CD4-positive, alpha-beta T cell treated with Interleukin-2 at 100 ng/mL for 4 hours (primary cell): ENCODE measurements around the gene ABHD17A.
"Not testable (repeated sequence)": the region's sequence is repeated elsewhere in the genome, so short reads cannot be mapped to it uniquely, and the experiment has no call there.

Source experiments
- DNase-seq: peaks from one replicate; pipeline ENCODE4 v3.0.0-alpha.2; 2020; ENCODE audit warnings: low spot score

The ABHD17A gene

GRCh38 chr19:1910177-1910576 lies 24.9 kb upstream of the ABHD17A start:
- no peak for DNase-seq

GRCh38 chr19:1909761-1910080 lies 24.4 kb upstream of the ABHD17A start:
- no peak for DNase-seq

GRCh38 chr19:1908364-1908678 lies 23.0 kb upstream of the ABHD17A start:
- no peak for DNase-seq

GRCh38 chr19:1907563-1908363 lies 22.5 kb upstream of the ABHD17A start:
- no peak for DNase-seq

GRCh38 chr19:1906985-1907562 lies 21.8 kb upstream of the ABHD17A start:
- no peak for DNase-seq

DNA sequence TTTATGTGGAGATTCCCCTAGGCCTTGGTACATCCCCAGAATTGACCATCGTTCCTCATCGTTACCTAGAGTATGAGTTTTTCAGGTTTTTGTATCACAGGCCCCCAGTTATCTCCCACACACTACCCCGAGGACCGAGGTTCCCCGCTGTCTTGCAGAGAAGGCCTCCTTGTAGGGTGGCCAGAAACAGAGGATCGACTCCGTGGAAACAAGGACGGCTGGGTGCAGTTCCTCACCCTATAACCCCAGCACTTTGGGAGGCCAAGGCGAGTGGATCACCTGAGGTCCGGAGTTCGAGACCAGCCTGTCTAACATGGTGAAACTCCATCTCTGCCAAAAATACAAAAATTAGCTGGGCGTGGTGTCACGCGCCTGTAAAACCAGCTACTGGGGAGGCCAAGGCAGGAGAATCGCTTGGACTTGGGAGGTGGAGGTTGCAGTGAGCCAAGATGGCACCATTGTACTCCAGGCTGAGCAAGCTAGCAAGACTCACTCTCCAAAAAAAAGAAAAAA lies 20.6 kb upstream of the ABHD17A start:
- DNase-seq: no peak

DNA sequence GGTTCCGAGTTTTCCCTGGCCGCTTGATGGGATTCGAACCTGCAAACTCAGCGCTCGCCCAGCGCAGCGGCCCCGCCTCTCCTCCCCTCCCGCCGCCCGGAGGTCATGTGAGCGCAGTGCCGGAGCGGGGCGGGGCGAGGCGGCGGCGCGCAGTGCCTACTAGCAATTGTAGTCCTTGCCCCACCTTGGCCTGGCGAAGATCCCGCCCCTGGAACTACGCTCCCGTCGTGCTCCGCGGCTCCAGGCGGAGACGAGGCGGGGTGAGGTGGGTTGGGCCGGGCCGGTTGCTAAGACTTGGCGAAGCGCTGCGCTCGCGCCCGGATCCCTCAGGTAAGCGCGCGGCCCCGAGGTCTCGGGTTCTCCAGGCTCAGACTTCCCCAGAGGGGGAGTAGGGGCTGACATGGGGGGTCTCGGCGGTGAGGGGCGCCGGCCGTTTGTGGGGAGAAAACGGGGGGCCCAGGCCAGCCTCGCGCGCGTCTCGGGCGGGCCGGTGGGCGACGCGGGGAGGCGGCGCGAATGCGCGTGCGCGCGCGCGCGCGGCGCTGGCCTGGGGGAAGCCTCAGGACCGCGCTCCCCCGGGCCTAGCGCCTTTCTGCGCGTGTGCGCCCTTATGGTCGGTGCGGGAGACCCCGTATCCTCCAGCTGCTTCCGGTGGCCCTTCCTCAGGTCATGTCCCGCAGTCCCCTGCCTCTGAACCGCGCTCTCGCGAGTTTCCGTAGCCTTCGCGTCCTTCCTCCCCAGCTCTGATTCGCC lies 20.0 kb upstream of the ABHD17A start, which contains the start of the genes ADAT3 and SCAMP4:
TSS of gene ADAT3 (plus strand) at position 290 of the 753 bp plus-strand sequence. CDS start 6,649 bp downstream, outside the sequence.
TSS of gene SCAMP4 (plus strand) at position 290 of the 753 bp plus-strand sequence. CDS start 9,621 bp downstream, outside the sequence.
- peak; percentile 99 for DNase-seq

GRCh38 chr19:1904860-1905109 lies 19.5 kb upstream of the ABHD17A start:
- no peak for DNase-seq

DNA sequence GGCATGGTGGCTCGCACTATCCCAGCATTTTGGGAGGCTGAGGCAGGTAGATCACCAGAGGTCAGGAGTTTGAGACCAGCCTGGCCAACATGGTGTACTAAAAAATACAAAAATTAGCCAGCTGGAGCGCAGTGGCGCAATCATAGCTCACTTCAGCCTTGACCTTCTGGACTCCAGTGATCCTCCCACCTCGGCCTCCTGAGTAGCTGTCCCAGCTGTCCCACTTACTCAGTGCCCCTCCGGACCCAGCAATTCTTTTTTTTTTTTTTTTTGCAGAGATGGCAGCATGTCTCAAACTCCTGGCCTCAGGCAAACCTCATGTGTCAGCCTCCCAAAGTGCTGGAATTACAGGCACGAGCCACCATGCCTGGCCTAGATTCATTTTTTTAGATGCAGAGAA lies 17.6 kb upstream of the ABHD17A start:
- DNase-seq: no peak

DNA sequence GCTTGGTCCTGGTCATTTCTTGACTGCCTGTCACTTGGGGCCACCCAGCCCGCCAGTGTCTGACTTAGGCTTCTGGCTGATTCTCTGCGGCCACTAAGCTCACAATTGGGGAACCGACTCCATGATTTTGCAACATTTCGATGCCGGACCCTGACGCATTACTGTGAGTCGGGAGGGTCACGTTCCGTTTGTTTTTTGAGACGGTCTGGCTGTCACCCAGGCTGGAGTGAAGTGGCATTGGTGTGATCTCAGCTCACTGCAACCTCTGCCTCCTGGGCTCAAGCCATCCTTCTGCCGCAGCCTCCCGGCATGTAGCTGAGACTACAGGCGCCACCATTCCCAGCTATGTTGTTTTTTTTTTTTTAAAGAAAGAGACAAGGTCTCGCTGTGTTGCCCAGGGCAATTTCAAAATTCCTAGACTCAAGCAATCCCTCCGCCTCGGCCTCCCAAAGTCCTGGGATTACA lies 16.7 kb upstream of the ABHD17A start:
- DNase-seq: no peak

GRCh38 chr19:1896508-1896907 lies 11.2 kb upstream of the ABHD17A start:
- DNase-seq: no peak

DNA sequence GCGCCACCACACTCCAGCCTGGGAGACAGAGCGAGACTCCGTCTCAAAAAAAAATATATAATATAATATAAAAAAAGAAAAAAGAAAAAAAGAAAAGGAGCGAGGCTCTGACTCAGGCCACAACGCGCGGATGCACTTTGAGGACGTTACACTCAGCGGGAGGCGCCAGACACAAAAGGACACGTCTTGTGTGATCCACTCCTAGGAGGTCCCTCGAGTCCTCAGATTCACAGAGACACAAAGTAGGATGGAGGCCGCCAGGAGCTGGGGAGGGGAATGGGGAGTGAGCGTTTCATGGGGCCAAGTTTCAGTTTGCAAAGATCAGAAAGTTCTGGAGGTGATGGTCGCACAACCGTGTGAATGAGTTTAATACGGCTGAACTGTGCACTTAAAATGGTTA lies 8.5 kb upstream of the ABHD17A start:
- no peak for DNase-seq

DNA sequence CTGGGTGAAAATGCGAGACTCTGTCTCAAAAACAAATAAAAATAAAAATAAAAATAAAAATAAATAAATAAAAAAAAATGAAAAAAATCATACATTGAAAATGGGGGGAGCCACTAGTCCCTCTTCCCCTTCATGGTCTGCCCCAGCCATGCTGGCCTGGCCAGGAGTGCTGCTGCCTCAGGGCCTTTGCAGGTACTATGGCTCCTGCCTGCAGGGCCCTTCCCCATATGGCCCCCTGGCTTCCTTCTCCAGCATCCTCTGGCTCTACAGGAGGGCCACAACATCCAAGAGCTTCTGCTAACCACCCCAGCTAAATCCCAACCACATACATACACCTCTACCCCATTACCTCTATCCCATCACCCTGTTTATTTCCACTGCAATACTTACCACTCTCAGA lies 4.6 kb upstream of the ABHD17A start:
- no peak for DNase-seq

DNA sequence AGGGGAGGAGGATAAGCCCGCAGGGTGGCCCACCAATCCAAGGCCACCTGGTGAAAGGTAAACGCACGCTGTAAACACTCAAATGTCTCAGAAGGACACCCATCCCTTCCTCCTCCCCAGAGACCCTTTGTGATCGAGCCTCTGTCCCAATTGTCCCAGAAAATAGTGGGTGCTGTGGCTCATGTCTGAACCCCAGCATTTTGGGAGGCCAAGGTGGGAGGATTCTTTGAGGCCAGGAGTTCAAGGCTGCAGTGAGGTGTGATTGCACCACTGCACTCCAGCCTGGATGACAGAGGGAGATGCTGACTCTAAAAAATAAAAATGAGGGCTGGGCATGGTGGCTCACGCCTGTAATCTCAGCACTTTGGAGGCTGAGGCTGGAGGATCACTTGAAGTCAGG lies 3.1 kb upstream of the ABHD17A start:
- DNase-seq: no peak

DNA sequence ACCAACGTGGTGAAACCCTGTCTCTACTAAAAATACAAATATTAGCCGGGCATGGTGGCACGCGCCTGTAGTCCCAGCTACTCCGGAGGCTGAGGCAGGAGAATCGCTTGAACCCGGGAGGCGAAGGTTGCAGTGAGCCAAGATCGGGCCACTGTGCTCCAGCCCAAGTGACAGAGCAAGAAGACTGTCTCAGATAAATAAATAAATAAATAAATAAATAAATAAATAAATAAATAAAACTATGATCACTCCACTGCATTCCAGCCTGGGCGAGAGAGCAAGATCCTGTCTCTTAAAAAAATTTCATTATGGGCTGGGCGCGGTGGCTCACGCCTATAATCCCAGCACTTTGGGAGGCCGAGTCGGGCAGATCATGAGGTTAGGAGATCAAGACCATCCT lies 1.1 kb upstream of the ABHD17A start:
- not testable (repeated sequence) for DNase-seq

GRCh38 chr19:1884719-1885334 lies 469 bp downstream of the ABHD17A start:
- no peak for DNase-seq

DNA sequence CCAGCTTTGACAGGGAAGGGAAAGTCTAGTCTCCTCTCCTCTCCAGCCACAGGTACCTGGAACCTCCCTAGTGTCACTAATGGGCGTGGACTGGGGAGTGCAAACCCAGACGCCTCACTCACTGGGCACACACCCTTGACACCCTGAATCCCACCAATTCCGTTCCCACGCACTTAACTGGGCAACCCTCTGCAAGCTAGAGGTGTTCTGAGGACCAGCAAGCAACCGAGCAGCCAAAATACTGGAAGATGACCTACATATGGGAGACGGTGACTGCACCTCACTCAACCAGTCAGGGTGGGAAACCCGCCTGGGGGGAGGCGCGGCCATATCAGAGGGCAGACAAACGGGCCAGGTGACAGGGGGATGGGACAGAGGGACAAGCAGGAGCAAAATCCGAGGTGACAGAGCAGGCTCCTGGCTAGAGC lies 991 bp downstream of the ABHD17A start:
- DNase-seq: peak; percentile 47

DNA sequence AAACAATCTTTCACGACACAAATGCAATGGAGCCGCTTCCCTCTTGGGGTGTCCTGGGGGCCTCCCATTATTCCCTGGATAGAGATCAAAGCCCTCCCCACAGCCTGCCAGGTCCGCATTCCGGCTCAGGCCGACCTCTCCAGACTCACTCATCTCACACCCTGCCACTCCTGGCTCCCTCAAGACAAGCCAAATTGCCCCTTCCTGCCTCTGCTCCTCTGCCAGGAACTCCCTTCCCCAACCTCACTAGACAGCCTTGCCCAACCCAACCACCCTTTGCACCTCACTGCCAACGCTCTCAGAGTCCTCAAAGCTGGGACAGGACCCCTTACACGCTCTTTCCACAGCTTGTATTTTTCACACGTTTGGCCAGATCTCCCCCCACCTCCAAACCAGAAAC lies 1.5 kb downstream of the ABHD17A start:
- DNase-seq: no peak

DNA sequence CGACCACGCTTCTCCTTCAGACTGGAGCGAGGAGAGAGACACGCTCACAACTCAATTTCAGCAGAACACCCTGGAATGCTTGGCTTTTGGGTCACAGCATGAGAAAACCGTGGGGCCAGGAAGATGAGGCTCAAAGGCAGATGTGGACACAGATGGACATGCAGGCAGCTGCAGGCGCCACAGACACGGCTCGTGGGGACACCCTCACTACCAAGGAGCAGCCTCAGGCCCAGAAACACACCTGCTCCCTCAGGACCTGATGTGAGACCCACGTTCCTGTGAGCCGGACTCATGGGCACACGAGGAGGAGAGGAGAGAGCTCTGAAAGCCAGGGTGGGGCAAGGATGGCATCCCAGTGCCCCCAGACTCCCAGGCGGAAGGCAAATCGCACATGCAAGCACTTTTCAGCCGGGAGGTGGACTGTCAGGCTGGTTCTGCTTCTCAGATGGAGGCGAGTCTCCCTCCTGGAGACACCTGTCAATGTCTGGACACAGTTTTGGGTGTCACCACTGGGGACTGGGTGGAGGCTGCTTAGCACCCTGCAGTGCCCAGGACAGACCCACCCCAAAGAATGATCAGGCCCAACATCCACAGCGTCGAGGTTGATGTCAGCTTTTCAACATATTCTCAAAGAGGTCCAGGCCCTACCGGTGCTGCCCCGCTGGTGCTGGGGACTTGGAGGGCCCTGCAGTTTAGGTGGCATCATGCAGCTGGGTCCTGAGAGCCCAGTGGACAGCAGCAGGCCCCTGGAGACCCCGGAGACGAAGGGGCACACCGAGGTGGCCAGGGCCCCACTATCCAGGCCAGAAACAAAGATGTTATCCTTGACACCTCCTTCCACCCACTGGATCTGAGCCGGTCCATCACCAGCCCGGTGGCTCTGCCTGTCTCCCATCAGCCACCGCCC lies 2.3 kb downstream of the ABHD17A start:
- no peak for DNase-seq

- peak; percentile 86 for DNase-seq
Observed at GRCh38 chr19:1882089-1882785, 3.1 kb downstream of the ABHD17A start.
